ENCODE results near the gene ITGB3.
A peak's percentile ranks its signal among the peaks of the same experiment; 100 is the strongest.

ITGB3 gene

DNA sequence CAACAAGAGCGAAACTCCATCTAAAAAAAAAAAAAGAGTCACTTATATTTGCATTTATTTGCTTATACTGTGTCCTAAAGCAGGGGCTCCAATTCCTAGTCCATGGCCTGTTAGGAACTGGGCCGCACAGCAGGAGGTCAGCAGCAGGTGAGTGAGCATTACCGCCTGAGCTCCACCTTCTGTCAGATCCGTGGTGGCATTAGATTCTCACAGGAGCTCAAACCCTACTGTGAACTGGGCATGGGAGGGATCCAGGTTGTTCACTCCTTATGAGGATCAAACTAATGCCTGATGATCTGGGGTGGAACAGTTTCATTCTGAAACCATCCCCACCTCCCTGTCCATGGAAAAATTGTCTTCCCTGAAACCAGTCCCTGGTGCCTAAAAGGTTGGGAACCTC is 24.9 kb downstream of the ITGB3 start:
- DNase-seq: no peak

DNA sequence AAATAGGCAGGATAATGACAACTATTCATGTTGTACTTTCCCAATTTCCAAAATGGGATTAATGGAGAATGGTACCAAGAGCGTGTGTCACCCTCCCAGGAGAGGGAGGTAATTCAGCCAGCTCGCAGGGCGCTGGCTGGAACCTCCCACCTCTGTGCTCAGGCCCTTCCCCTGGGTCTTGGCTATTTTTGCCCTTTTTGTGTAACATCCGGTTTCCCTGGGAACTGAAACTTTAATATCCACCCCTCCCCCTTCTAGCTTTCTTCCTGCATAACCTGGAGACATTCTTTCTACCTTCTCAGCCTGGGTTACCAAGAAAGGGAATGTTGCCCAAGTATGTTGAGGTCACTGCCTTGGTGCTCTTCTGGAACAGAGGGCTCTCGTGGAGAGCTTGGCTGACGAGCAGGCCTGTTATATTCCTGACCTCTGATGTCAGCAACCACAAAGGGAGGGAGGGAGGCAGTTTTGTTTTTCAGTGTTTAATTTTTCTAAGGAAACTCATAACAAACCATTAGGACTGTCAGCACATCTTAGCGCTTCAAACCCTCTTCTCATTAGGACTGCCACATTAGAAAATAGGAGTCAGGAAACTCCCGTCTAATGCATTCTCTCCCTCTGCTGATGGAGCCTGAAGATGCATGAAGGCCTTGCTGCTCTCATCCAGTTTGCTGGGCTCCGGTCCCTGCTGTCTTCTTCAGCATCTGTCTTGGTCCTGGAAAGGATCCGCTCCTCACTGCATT is 25.6 kb downstream of the ITGB3 start:
- peak; percentile 11 for DNase-seq

DNA sequence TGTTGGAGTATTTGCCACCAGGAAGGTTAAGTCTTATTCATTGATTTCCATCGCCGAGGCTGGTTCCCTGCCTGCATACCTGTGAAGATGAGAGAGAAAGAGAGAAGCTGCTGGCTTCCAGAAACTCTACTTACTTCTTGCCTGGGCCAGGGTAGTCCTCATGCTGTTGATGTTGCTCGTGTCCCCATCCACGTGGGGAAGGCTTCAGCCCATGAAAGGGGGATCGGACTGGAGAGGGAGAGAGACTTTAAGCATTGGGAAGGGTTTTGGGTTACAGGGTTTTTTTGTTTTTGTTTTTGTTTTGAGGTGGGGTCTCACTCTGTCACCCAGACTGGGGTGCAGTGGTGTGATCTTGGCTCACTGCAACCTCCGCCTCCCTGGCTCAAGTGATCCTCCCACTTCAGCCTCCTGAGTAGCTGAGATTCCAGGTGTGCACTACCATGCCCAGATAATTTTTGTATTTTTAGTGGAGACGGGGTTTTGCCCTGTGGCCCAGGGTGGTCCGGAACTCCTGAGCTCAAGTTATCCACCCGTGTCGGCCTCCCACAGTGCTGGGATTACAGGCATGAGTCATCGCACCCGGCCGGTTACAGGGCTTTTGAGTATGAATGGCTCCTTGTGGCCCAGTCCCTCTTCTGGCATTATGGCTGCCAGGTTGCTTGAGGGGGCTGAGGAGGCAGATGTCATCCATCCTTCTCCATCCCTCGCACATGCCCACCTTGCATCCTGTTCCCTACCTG is 26.6 kb downstream of the ITGB3 start:
- no peak for DNase-seq

DNA sequence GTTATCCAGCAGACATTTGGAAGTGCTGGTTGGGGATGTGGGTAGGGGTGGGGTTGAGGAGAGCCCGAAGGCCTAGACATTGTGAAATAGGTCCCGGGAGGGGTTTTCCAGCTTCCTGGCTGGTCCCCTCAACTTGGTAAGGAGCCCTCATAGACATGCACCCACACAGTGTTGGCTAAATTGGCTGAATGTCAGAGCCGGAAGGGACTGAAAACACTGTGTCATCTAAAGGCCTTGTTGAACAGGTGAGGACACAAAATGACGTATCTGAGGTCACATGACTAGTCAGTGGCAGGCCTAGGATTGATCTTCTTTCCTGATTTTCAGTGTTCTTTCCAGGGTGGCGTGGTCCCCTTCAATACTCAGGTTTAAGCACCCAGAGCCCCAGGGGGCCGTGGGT is 27.6 kb downstream of the ITGB3 start:
- DNase-seq: no peak

DNA sequence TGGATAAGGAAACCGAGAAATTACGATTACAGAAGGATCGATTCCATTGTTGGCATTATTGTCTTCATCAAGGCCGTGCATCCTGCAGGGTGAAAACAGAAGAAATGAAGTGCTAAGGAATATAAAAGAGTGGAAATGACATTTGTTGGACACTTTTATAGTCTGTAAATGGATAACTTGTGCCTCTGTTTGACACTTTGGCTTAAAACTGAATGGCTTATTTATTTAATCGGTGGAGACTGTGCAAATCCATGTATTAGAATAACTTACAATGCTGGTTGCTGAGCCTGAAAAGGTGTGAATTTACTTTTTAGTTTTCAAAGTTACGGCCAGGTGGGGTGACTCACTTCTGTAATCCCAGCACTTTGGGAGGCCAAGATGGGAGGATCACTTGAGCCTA is 31.4 kb downstream of the ITGB3 start:
- DNase-seq: no peak

DNA sequence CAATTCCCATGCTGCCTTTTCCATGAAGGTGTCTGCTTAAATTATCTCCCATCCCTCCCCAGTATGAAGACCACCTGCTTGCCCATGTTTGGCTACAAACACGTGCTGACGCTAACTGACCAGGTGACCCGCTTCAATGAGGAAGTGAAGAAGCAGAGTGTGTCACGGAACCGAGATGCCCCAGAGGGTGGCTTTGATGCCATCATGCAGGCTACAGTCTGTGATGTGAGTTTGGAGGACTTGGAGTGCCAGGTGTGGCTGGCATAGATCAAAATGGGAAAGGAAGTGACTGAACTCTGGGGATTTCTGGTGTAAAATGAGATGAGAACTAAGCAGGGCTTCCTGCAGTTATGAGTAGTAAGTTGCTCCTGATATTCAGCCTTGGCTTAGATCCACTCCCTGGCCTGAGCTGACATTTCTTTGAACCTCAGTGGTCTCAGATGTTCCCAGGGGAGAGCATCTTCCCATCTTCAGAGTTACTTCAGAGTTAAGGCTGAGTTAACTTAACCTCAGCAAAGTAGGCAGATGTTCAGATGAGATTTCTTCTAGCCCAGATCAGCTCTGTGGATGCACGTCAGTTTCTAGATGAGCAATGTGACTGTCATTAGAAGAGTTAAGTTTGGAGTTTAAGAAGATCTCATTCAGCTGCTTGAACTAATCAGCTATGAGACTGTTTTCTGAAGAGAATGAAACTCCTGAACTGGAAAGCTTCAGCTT is 32.7 kb downstream of the ITGB3 start:
- no peak for DNase-seq

DNA sequence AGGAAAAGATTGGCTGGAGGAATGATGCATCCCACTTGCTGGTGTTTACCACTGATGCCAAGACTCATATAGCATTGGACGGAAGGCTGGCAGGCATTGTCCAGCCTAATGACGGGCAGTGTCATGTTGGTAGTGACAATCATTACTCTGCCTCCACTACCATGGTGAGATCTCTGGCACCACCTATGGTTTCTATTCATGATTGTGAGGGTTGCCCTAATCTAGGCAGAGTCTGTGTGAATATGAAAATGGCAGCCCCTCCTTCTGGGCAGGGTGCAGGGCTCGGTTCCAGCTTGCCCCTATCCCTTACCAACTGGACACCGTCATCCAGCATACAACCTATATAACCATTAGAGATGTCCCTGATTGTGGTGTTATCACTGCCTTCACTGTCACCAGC is 33.4 kb downstream of the ITGB3 start:
- DNase-seq: no peak

DNA sequence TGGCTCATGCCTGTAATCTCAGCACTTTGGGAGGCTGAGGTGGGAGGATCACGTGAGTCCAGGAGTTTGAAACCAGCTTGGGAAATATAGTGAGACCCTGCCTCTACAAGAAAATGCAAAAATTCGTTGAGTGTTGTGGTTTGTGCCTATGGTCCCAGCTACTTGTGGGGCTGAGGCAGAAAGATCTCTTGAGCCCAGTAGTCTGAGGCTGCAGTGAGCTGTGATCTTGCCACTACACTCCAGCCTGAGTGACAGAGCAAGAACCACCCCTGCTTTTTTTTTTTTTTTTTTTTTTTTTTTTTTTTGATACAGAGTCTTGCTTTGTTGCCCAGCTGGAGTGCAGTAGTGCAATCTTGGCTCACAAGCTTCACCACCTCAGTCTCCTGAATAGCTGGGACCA is 34.0 kb downstream of the ITGB3 start:
- no peak for DNase-seq

DNA sequence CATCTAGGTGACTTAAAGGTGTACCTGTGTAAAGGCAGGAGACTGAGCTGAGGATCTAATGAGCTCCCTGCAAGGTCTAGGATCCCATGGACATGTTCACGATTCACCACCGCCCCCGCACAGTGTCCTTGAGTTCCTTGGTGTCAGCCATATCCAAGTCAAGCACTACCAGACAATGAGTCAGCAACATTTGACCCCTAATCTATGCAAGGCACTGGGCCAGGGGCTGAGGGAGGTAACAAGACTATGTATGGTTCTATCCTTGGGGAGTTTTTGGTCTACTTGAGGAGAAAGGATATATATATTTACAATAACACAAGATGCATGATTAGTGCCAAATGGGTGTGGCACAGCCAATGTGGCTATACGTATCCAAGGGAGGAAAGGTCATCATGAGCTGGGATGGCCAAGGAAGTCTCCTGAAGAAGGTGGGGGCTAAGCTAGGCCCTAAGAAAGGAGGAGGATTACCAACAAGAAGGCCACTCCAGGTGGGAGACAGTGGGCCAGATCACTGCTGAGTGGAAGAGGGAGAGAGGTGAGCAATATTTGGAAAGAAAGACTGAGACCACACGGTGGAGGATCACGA is 35.0 kb downstream of the ITGB3 start:
- DNase-seq: no peak

DNA sequence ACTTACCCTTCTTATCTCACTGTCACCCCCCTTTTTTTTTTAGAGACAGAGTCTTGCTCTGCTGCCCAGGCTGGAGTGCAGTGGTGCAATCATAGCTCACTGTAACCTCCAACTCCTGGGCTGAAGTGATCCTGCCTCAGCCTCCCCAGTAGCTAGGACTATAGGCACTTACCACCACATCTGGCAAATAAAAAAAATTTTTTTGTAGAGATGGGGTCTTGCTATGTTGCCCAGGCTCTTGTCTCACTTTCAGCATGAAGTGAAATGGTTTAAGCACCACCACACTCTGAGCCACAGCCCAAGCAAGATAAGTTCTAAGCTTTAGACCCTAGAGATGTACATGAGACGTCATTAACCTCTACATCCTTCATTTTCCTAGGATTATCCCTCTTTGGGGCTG is 35.7 kb downstream of the ITGB3 start:
- DNase-seq: no peak

DNA sequence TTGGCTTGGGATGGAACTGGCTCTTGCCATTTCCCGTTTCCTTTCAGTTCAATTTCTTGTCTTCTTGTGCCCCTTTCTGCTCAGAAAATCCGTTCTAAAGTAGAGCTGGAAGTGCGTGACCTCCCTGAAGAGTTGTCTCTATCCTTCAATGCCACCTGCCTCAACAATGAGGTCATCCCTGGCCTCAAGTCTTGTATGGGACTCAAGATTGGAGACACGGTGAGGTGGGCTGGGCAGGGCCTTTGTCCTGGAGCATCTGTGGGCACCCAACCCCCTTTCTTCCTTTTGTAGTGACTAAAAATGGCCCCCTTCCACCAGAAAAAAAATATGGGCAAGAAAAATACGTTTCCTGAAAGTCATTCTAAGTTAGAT is 37.2 kb downstream of the ITGB3 start:
- DNase-seq: no peak

DNA sequence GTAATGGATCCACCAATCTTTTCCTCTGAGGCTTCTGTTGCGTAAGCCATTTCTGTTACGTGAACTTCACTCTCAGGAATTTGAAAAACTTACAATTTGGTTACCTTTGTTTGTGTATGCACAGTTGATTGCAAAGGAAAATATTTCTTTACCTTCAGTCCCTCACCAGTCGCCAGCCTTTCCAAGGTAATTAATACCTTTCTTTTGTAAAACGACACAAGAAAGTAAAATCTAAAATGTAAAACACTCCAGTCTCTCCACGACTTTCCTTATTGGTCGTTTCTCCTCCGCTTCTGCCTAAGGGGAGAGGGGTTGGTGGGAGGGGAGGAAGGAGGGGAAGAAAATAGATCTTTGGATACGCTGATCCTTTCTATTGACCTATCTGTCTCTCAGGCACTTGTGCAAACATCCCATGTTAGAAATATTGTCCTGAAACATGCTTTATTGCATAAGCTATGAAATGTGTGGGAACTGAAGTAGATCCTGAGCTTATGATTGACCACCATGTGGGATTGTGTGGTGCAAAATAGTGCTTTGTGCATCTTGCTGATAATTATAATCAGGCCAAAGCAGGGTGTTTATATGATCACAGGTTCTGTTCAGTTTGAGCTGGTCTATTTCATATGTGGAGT is 37.7 kb downstream of the ITGB3 start:
- DNase-seq: no peak

DNA sequence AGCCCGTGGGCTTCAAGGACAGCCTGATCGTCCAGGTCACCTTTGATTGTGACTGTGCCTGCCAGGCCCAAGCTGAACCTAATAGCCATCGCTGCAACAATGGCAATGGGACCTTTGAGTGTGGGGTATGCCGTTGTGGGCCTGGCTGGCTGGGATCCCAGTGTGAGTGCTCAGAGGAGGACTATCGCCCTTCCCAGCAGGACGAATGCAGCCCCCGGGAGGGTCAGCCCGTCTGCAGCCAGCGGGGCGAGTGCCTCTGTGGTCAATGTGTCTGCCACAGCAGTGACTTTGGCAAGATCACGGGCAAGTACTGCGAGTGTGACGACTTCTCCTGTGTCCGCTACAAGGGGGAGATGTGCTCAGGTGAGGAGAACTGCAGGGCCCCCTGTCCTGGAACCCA is 38.6 kb downstream of the ITGB3 start:
- DNase-seq: no peak

DNA sequence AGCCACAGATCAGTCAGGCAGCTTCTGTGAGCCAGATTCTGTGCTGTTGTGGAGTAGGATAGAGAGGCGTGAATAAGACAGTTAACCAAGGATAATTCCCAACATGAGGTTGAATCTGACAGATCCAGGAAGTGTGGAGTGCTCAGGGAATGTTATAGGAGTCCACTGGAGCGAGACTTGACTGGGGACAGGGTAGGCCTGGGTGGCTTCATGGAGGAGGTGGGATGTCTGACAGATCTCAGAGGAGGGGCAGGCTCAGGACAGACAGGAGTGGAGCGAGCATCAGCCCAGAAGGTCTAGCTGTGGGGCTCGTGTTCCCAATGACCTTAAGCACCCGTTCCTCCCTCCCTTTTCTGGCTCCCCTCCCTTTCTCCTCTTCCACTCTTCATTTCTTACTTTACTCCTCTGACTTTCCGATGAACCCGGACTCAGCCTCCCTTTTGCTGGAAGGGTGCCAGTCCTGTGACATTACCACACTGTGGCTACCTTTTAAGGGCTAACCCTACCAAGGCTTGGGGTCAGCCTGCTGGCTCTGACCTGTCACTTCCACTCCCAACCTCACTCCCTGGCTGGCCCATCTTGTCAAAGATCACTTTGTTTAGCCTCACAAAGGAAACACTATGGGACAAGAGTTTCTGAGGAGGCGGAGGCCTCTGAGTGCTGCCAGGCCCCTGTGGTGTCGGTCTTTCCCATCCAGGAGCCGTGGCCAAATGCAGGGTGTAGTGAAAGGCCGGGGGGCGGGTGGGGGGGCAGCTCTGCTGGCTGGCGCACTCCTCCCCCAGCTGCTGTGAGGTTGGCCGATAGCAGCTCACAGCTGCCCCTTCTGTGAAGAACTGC is 41.6 kb downstream of the ITGB3 start:
- no peak for DNase-seq

DNA sequence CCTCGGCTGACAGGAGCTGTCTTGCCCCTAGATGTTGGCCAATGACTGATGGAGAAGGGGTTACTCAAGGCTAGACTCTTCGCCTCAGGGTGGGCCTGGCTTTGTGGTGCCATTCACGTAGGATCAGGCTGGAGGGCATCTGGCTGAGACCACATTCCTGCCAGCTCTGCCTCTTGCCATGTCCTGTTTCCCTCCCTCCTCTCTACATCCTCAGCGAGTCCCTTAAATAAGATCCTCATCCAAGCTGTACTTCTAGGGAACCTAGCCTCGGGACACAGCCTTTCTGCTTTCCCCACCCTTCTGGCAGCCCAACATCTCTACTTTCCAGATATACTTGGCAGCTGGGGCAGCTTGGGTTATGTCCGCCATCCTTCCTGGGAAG is 42.2 kb downstream of the ITGB3 start:
- DNase-seq: no peak

DNA sequence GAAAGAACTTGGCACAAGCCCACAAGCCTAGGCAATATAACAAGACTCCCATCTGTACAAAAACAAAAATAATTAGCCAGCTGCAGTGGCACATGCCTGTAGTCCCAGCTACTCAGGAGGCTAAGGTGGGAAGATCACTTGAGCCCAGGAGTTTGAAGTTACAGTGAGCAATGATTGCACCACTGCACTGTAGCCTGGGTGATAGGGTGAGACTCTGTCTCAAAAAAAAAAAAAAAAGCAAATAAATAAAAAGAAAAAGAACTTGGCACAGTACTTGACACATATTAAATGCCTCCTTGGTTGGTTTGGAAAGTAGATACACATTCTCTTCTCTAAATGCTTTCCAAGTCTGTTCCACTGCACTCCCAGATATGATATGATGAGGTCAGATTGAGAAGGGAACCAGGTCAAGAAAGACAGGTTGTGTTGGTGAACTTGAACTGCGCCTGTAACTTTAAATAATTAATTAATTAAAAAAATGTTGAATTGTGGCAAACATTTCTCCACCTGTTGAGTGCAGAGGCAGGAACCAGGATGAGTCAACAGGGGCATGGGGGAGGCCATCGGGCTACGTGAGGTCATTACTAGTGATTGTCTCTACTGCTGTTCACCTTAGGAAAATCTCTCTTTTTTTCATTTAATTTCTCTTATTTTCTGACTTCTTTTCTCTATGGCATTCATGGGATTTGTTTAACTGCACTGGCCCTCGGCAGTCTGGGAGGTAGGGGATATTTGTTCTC is 44.2 kb downstream of the ITGB3 start:
- DNase-seq: no peak

DNA sequence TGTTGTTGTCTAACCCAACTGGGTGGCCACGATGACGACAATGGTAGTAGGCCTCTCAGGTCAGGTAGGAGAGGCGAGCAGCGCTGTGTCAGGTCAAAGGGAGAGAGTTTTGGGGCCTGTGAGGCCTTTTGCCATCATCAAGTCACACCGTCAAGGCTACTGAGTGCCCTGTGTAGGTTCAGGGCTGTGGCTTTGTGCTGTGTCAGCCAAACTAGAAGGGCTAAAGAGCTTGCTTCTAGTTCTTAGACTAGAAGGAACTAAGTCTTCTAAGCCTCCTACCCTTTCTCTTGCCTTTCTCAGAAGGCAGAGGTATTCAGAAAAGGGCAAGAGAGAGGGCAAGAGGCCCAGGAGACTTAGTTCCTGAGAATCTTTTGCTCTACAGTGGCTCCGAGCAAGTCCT is 45.1 kb downstream of the ITGB3 start:
- DNase-seq: no peak

DNA sequence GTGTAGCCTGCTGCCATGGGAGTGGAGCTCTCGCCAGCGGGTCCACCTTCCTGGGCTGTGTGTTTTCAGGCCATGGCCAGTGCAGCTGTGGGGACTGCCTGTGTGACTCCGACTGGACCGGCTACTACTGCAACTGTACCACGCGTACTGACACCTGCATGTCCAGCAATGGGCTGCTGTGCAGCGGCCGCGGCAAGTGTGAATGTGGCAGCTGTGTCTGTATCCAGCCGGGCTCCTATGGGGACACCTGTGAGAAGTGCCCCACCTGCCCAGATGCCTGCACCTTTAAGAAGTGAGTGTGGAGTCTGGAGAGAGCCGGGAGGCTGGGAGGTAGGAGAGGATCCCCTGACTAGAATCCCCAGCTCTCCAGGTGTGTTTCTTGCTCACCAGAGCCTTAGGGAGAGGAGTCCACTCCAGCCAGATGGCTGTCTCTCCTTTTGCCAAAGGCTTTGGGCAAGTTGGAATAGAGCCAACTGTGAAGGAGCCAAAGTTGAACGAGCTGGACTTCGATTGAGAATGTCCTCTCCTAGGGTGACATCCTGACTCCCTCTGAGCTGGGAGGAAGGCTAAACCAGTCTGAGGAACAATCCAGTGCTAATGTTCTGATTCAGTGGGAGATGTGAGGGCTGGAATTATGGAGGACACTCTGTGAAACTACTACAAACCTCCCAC is 45.7 kb downstream of the ITGB3 start:
- DNase-seq: no peak

DNA sequence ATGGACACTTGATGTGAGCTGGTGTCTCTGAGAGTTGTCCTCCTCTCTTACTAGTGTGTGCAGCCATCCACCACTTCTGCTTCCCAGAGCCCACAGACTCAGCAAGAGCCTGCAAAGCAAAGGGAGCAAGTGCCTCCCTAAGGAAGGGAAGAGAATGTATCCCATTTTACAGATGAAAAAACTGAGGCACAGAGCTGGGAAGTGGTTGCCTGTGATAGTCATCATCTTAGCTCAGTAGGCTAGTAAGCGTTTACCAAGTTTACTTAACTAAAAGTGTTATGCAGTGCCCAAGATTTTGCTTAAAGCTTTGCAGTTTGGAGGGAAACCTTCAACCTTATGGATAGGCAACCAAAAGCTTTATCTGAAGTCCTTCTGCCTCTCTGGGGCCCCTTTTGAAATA is 47.1 kb downstream of the ITGB3 start:
- no peak for DNase-seq

DNA sequence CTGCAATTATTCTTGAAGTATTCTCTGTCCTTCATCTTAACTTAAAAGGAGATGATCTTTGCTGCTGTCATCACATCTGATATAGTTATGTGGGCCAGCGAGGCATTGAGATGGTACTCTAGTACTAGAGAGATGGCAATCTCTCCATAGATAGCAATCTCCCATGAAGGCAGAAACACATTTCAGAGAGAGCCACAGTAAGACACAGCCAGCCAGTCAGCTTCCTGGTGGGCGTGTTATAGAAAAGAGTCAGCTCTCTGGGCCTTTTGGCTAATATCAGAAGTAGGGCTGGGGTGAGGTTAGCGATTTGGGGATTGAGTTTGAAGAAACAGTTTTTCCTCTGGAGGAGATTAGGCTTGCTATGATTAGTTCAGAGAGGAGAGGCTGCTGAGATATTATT is 47.5 kb downstream of the ITGB3 start:
- DNase-seq: peak; percentile 10

DNA sequence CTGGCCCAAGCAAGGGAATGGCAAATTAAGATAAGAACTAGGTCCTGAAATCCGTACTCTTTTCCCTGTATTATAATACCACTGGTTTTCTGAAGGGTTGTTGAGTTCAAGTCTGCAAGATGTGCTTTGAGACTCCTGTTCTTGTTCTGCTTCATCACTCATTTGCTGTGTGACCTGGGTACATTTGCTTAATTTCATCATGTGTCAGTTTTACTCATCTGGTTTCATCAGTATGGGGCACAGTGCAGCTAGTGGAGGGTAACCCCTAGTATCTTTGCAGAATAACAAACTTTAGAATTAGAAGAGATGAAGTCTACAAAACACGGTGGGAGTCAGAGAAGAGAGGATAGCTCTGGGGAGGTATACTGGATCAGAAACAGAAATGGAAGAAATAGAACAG is 48.2 kb downstream of the ITGB3 start:
- DNase-seq: no peak

All from CD4-positive, alpha-beta T cell treated with Interleukin-21 for 1 hour (primary cell).